DMS53 (cell line): ENCODE data around the gene SLC25A29.
"Not testable (repeated sequence)": the region's sequence is repeated elsewhere in the genome, so short reads cannot be mapped to it uniquely, and the experiment has no call there.

ENCODE experiments used
- DNase-seq: peaks from one replicate; lab custom pipeline; 2025; lab: John Stamatoyannopoulos, UW

SLC25A29 gene

DNA sequence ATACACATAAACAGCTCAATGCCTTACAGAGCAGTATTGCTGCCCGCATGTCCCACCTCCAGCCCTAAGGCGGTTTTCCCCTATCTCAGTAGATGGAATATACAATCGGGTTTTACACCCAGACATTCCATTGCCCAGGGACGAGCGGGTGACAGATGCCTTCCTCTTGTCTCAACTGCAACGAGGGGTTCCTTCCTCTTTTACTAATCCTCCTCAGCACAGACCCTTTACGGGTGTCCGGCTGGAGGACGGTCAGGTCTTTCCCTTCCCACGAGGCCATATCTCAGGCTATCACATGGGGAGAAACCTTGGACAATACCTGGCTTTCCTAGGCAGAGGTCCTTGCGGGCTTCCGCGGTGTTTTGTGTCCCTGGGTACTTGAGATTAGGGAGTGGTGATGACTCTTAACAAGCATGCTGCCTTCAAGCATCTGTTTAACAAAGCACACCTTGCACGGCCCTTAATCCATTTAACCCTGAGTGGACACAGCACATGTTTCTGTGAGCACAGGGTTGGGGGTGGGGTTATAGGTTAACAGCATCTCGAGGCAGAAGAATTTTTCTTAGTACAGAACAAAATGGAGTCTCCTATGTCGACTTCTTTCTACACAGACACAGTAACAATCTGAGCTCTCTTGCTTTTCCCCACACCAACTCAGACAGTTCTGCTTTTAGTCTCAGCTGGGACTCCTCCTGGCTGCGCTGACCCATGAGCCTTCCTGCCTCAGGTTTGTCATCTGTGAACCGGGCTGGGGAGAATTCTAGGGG lies 6.0 kb upstream of the SLC25A29 start:
- DNase-seq: peak; percentile 25

DNA sequence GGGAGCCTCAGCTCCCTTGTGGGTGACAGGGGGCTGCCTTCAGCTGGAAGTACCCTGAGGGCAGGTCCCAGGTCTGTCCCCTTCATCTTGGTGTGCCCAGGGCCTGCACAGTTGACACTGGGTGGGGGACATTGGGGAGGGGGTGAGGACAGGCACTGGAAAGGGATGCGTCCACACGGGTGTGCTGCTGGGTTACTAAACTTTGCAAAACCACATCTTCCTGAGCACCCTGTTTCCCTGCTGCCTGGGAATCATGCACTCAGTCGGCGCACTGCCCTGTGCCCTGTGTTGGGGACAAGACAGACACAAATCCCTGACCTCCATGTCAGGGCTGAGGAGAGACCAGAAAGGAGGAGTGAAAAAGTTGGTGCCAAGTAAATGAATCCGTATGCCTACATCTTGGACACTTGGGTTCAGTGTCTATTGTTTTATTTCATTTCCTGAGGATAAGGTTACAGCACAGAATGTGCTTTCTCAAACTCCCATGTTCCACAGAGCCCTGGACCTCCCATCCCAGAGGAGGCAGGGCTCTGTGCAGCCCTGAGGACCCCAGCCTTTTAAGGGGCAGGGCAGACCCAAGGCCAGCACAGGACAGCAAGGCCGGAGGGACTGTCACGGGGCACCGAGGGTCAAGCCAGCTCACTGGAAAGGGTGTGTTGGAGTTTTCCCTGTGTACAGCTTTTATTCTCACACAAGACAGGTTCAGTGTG lies 2.9 kb upstream of the SLC25A29 start:
- no peak for DNase-seq

DNA sequence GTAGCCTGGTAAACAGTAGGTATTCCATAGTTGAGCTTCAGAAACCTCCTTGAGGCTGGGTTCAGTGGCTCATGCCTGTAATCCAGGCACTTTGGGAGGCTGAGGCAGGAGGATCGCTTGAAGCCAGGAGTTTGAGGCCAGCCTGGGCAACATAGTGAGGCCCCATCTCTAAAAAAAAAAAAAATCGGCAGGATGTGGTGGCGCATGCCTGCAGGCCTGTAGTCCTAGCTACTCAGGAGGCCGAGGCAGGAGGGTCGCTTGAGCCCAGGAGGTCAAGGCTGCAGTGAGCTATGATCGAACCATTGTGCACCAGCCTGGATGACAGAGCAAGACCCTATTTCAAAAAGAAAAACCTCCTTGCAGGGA lies 2.2 kb upstream of the SLC25A29 start:
- not testable (repeated sequence) for DNase-seq

DNA sequence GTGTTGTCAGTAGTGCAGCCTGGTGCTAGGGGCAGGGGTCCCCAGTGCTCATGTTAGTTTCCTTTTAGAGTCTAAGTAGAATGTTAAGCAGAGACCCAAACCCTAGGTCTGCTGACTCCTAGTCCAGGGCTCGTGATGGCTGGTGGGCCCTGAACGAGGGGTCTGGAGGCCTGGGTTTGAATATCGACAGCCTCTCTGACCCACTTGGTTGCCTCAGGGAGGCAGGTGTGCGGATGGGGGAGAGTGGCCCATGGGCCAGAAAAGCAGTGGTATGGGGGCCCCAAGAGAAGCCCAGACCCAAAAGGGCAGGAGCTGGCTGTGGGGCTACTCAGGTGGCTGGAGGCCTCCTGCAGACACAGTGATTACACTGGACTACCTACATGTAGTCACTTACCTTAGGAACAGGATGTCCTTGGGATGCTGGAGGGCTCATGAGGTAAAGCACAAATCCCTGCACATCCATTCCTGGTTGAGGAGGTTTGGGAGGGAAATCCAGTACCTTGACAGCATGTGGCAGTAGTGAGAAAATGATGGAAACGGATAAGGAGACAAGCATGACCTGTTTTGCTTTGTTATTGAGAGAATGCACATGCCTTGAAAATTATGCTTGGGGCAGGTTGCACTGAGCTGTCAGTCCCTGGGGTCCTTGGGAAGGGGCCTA lies 1.7 kb upstream of the SLC25A29 start:
- peak; percentile 16 for DNase-seq

DNA sequence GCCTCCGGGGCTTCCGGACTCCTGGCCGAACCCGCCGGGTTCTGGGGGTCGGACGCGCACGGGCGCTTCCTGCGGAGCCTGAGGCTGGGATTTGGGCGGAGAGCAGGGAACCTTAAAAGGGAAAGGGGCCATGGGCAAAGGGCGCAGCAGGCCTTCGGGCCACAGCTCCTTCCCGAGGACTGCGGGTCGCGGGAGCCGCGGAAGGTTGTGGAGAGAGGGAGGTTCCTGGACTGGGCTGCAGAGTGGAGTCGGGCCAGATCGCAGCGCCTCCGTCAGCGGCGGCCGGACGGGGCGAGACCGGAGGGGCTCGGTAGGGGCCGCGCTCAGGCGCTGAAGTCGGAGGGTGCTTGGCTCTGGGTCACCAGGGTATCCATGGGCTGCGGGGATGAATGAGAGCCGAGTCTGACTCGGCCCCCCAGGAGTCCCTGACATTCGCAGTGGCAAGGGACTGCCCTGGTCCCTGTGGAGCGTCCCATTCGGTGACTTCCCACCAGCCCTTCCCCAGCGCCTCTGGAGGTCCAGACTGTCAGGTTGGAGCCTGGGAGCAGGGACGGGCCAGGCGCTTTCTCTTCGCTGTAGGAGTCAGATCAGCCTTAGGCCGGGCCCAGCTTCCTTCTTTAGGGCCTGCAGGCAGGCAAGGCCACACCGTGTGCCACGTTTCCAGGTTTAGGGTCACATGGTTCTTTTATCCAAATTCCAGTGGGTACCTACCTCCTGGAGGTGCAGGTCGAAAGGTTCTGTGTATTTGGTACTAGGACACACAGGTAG lies 938 bp upstream of the SLC25A29 start:
- peak; percentile 62 for DNase-seq

DNA sequence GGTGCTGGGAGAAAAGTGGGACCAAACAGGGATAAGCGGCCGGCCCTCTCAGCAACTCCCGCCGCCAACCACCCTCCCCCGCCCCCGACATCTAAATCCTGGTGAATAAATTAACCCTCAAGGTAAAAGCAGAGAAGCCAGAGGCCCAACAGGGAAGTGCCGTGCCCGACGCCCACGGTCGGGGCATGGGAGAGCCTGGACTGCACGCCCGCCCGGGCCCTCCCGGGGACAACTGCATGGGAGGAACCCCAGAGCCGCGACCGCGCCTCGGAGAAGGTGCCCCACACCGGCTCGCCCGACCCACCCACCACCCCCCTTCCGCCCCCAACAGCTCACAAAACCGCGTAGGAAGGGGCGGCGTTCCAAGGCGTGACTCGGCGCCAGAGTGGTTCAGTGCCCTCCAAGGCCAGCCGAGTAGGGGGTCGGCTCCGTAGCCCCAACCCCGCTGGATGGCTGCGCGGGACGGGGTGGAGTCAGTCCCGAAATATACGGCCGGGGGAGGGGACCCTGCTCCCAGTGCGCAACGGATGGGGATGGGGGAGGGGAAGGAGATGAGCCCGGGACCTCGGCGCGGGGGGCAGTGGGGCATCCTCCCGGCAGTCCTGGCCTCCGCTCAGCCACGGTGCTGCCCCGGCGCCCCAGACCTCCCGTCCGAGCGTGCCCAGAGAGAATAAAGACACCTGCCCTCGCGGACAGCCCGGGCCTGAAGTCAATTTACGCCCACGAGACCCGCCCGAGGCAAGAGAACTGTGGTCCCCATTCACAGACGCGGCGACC lies 732 bp downstream of the SLC25A29 start:
- peak; percentile 67 for DNase-seq

DNA sequence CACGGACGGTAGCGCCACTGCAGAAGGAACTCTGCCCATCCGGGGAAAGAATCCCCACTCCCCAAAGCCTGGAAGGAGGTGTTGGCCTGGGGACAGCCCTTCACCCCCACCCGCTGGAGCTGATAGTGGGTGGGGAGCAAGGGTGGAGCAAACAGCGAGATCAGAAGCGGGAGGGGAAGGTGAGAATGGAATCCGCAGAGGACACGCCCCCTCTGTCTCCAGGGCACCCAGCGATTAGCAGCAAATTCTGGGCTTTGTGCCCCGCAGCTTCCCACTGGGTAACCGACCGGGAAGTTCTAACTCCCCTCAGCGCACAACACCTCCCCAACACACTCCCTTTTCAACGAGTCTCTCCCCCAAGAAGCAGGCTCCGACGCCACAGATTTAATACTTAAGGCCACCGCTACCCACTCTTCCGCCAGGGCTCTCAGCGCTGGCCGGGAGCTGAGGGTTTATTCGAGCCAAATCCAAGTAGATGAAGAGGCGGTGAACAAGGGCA lies 1.4 kb downstream of the SLC25A29 start:
- DNase-seq: peak; percentile 67

DNA sequence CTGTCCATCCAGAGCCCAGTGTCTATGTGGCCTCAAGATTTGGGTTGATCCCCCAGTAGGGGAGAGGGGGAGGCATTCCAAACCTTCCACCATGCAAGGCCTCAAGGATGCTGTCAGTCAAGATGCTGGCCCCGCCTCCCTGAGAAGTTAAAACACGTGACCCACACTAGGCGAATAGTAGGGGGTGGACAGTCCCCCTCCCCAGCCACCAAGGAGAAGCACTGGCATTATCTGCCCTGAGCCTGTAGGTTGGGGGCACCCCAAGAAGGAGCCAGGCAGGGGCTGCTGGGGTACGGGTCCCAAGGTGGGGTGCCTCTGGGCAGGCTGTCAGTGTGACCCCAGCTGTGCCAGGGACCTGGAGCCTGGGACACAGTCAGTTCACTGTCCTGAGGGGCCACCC lies 2.3 kb downstream of the SLC25A29 start:
- DNase-seq: no peak

DNA sequence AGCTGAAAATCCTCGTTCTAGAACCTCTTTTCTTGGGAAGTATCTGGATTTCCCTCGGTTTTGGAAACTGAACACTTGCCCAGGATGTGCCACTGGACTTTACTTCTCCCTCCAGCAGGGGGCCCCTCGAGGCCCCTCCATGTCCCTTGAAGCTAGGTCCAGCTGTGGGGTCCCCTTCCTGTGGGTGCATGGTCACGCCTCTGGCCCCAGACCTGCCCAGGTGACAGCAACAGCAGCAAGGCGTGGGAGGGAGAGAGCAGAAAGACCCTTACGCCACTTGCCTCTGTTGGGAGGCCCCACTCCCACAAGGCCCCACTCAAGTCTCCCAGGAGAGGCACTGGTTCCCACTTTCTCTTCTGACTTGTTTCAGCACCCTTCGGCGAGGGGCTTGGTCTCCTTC lies 3.1 kb downstream of the SLC25A29 start:
- peak; percentile 20 for DNase-seq

DNA sequence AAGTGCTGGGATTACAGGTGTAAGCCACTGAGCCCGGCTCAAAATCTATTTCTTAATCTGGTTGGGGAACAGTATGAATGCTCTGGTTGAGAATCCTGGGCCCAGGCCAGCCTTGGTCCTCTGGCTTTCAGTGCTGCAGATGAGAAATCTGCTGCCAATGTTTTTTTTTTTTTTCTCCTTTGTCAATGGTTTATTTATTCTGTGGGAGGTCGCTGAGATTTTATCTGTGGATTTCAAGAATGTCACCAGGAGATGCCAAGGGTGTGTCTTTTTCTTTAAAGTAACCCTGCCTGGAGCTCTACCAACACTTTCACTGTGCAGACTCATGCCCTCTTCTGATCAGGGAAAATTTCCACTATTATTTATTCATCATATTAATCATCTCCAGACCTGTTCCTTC lies 3.6 kb downstream of the SLC25A29 start:
- no peak for DNase-seq

DNA sequence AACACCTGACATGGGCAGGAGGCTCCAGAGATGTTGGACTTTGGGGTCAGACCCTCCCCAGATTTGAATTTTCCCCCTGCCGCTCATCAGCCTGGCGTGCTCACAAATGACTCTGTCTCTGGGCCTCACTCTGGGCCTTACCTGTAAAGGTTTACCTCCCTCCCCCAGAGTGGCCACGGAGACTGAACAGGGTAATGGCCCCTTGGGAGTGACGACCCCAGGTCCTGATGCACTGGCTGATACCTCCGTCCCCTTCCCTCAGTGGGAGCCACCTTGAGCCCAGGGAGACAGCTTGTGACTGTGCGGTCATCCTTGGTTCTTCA lies 7.0 kb downstream of the SLC25A29 start:
- DNase-seq: no peak

DNA sequence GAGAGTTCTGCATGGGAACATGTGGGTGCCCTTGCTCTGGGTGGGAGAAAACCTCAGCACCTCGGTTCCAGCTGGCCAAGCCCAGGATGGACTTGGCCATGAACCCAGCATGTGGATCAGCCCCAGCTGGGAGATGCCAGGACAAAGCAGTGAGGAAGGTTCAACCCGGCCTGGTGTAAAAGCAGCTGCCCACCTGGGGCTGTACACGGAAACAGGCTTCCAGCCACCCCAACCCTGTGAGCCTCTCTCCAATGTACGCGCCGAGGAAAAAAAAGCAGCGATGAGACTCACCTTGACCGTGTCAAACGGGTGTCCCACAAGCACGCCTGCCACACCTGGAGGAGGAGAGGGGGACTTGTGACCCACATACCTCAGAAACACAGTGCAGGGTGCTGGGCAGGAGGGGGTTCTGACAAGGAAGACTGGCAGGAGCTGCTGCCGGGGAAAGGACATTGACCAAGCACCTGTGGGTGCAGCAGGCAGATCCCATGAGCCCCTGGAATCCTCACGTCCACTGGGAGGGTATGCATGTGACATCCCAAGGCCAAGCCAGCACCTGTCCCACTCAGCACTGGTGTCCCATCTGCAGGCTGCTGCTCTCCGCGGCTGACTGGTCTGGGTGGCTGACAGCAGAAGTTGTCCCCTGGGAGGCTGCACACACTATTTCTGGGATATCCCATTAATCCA lies 7.5 kb downstream of the SLC25A29 start:
- DNase-seq: no peak

DNA sequence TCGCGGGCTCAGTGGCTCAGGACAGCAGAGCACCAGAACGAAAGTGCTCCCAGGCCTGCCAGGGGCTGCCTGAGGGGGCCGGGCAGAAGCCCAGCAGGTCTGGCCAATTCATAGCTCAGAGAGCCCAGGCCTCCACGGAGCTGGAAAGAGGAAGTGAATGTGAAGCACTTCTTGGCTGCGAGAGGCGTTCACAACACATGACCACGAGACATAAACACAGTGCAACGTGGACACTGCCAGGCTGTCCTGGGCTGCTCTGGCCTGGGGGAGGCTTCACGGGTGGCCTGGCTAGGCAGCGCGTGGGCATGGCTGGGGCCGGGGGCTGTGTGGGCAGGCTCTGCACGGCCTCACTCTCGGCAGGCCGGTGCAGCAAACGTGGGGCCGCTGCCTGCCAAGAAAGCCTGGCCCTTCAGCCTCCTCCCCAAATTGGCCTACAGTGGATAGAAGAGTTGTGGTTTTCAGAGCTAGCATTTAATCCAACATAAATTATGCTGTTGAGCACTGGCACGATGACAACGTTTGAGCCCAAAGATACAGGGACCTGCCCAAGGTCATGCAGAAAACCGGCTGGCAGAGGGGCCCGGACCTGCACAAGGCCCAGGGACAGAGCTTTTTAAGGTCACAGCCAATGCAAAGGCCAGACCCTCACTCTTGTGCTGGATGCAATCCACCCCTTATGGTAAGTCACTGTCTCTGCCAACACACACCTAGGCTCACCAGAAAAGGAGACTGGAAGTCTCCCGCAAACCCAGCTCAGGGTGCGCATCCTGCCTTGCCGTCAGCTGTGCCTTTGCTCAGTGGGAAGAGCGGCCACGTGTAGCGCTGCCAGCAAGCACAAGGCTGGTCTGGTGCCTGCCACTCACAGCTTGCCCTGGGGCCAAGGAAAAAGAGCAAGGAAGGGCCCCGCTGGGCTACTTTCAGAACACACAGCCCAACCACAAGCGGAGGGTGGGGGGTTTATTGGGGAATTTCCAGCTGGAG lies 8.6 kb downstream of the SLC25A29 start:
- no peak for DNase-seq

DNA sequence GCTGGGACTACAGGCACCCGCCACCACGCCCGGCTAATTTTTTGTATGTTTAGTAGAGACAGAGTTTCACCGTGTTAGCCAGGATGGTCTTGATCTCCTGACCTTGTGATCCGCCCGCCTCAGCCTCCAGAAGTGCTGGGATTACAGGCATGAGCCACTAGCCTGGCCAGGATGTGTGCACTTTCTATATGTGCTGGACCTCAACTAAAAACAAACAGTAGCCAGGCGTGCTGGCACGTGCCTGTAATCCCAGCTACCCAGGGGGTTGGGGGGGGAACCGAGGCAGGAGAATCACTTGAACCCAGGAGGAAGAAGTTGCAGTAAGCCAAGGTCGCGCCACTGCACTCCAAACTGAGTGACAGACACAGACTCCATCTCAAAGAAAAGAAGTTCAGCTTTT lies 9.5 kb downstream of the SLC25A29 start:
- not testable (repeated sequence) for DNase-seq

DNA sequence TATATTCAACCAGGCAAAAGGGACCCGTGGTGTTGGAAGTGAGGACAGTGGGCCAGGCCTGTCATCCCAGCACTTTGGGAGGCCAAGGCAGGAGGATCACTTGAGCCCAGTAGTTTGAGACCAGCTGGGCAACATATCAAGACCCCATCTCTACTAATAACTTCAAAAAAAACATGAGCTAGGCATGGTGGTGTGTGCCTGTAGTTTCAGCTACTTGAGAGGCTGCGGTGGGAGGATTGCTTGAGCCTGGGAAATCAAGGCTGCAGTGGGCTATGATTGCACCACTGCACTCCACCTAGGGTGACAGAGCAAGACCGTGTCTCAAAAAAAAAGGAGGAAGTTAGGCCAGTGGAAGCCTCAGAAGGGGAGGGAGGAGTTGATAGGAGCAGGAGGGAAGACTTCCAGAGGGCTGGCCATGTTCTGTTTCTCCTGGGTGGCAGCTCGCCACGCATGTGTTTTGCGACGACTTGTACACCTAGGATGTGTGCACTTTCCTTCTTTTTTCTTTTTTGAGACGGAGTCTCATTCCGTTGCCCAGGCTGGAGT lies 10.1 kb downstream of the SLC25A29 start:
- DNase-seq: no peak

DNA sequence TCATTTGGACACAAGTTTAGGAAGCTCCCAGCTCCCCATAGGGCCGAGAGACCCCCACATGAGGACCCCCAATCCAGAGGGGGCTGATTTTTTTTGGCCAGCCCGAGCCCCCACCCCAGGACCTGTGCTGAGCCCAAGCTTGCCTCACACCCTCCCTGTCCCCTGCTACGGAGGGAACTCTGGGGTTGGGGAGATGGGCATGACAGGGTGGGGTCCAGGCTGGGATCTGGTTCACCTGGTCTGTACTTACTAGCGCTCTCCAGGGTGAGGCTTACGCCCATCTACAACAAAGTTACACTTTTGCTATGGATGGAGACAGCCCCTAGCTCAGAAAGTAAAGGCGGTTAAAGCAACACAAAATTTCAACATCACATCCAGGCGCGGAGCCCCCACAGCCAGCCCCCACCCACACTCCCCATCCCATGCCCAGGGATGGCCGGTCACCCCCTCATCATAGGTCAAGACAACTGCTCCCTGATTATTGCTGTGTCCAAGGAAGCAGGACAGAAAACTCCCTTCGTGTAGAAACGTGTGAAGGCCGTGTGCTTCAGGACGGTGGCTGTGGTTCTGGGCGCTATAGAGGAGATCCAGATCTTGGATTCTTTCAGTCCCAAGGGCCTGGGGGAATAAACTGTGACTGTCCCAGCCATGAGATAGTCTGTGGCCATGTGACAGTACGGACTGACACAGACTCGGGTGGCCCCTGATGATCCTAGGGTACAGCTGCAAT lies 10.7 kb downstream of the SLC25A29 start:
- DNase-seq: no peak

DNA sequence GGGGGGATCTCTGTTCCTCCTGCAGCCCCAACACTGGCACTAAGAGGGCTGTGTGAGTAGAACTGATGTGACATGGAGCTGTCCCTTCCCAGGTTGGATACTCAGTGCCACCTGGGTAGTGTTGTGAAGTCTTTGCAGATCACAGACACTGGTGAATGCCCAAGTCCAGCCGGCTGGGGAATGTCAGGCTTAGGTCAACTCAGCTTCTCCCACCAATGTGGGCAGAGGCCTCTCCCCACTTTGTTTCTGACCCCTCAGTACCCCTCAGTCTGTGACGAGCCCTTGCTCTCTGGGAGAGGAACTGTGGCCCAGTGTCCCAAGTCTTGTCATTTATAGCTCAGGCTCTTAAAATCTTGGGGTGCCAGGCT lies 11.3 kb downstream of the SLC25A29 start:
- no peak for DNase-seq

DNA sequence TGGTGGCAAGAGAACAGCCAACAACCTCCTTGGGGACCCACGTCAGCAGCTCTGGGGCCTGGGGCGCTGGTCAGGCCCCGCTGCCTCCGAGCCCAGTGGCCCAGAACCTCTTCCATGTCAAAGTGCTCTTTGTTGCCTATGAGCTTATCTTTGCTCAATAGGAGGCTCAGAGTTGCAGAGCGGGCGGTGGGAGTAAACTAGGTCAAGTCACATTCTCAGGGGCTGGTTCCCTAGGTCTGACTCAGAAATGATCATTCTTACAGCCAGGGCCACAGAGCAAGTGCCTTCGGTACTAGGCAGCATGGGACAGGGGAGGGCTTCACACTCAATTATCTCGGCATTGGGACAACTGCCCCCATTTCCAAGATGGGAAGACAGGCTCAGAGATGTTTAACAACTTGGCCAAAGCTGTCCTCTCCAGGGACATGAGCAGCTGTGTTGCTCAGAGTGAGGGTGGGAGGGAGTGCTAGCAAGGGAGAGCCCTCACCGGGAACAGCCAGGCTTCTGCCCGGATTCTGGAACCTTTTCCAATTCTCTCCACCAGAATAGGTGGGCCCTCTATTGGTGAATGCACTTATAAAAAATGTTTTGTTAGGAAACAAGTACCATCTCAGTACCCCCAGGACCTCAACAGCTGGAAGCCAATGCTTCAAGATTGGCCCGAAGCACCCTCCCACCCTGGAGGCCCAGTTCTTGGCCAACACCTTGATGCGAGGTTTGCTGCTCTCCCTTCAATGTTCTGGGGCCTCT lies 11.9 kb downstream of the SLC25A29 start:
- no peak for DNase-seq
